Vagina (tissue), 2 donors: ENCODE data around the gene MAPK13. TPM values are rescaled to one million over a fixed set of nuclear protein-coding genes. Genes with fewer than 3 reads are reported as not detected.

Experiments used
- DNase-seq, 2 donors: peaks; one replicate each; pipeline ENCODE4 v3.0.0-alpha.2; 2017; ENCODE audit errors: extremely low spot score in 2 of 2
- H3K27ac ChIP-seq: fragments of 200-600 bp; sonication (generic); one replicate; pipeline ENCODE4 v1.5.1; 2019
- H3K27me3 ChIP-seq: fragments of 200-600 bp; sonication (generic); one replicate; pipeline ENCODE4 v1.5.1; 2019
- H3K36me3 ChIP-seq, 2 donors: fragments of 200-600 bp; sonication (generic); one replicate each; pipeline ENCODE4 v1.5.1; 2017 to 2019
- H3K4me1 ChIP-seq: fragments of 200-600 bp; sonication (generic); one replicate; pipeline ENCODE4 v1.5.1; 2019
- H3K4me3 ChIP-seq, 2 donors: fragments of 200-600 bp; sonication (generic); 1 replicate in 1 of 2; 2 replicates in 1 of 2; pipeline ENCODE4 v1.5.1; 2016 to 2019
- H3K9me3 ChIP-seq: fragments of 200-600 bp; sonication (generic); one replicate; pipeline ENCODE4 v1.5.1; 2019
- POLR2A ChIP-seq, 2 donors: fragments of 450-650 bp; IDR thresholded peaks; one replicate each; pipeline ENCODE4 v1.6.1; 2017; ENCODE audit warnings: antibody characterized with exemption in 2 of 2, mild to moderate bottlenecking in 2 of 2, moderate library complexity in 2 of 2
- POLR2AphosphoS5 ChIP-seq, 2 donors: sonication (generic); formaldehyde crosslinking; IDR thresholded peaks; one replicate each; pipeline ENCODE4 v1.9.0; 2017; ENCODE audit warnings: antibody characterized with exemption in 2 of 2, mild to moderate bottlenecking in 2 of 2, low read depth in 1 of 2; ENCODE audit not compliant: insufficient read depth in 1 of 2
- intact Hi-C: fragments of 100-400 bp; cut with DNase I; formaldehyde crosslinking; loops from one replicate; pipeline ENCODE4 v1.15.1; 2023
- total RNA-seq: library from RNA; depleted of rRNA; stranded (reverse); fragments of >200 nt; gene quantifications from one replicate; pipeline ENCODE4 v1.2.3, GENCODE V29; 2016
- TF ChIP-seq, protein P1 (sequence below), 3 experiments: fragments of 450-650 bp in 2 of 3; fragments of 200-600 bp in 1 of 3; sonication (generic) in 1 of 3; IDR thresholded peaks; one replicate each; pipeline ENCODE4 v1.5.1; 2017 to 2019; ENCODE audit warnings: antibody characterized with exemption in 3 of 3, mild to moderate bottlenecking in 2 of 3, moderate library complexity in 2 of 3

The MAPK13 gene
- total RNA-seq, 1 donor from 2014 or later = 21.9 TPM

DNA sequence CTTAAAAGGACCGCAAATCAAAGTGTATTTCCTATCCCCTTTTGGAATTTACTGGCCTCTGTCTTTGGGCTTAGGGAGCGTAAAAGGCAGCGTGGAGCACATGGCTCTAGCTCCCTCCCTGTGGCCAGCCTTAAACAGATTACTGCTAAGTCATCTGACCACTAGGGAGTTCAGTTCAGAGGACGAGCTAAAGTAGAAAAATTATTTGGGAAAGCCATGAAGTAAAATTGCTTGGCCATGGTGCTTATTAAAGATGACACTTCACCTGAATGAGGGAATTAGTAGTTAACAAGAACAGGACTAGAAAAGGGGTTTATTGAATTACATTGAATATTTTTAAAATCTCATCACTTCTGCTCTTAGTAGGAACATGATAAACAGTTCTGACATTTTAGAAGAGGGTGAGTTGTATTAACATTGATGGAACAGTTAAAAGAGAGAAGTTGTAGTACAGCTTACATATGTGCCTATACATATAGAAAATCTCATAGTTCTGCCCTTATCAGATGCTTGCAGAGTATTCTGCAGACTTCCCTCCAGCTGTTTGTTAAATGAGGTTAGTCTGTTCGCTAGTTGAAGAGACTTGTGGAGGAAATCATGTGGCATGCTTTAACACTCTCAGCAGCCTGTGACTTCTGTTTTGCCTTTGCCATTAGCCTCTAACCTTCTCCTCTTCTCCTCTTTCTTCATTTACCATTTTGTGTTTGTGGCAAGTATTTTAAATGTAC lies 31.2 kb upstream of the MAPK13 start:
- Histone ChIP-seq H3K36me3 (peaks cover 0 to 30% of the 10 kb centered on the region in 2 donors), H3K4me1 (peaks cover 11% of the 10 kb centered on the region), H3K9me3 (no peaks in the 10 kb centered on the region), H3K27ac (no peak overlapping the region), H3K27me3 (no peaks in the 10 kb centered on the region), H3K4me3 (no peak overlapping the region)
- no peak for DNase-seq
- no peak for TF ChIP-seq POLR2AphosphoS5 (IDR thresholded peaks at IDR 0.05; ENCODE audit: insufficient read depth in 1 of 2, low read depth in 1 of 2)
- TF ChIP-seq, protein P1, sequence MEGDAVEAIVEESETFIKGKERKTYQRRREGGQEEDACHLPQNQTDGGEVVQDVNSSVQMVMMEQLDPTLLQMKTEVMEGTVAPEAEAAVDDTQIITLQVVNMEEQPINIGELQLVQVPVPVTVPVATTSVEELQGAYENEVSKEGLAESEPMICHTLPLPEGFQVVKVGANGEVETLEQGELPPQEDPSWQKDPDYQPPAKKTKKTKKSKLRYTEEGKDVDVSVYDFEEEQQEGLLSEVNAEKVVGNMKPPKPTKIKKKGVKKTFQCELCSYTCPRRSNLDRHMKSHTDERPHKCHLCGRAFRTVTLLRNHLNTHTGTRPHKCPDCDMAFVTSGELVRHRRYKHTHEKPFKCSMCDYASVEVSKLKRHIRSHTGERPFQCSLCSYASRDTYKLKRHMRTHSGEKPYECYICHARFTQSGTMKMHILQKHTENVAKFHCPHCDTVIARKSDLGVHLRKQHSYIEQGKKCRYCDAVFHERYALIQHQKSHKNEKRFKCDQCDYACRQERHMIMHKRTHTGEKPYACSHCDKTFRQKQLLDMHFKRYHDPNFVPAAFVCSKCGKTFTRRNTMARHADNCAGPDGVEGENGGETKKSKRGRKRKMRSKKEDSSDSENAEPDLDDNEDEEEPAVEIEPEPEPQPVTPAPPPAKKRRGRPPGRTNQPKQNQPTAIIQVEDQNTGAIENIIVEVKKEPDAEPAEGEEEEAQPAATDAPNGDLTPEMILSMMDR (IDR thresholded peaks at IDR 0.05) = no peak
- TF ChIP-seq POLR2A (IDR thresholded peaks at IDR 0.05) = no peak
- intact Hi-C loops = no loop called here

DNA sequence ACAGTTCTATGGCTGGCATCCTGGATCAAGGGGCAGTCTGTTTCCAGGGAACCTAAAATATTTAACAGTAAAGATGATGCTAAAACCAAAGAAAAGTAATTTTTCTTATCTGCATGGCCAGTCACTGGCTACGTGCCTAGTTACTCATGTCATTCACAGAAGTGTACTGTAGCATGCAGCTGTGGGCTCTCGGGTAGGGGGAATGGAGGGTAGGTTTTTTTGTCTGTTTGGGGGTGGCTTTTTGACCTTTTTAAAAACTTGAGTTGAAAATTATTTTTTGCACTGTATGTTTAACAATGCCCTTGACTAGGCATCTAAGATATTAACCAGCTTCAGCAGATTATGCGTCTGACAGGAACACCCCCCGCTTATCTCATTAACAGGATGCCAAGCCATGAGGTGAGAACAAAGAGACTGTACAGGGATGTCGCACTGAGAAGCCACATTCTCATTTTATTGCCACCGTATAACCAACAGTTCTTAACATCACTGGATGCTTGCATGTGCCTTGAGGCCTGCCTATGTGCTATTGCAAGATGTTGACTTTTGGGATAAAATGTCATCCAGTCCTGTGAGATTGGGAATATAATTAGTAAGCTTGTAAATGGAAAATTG lies 30.3 kb upstream of the MAPK13 start:
- intact Hi-C loops = no loop called here
- Histone ChIP-seq H3K4me1 (peaks cover 6% of the 10 kb centered on the region), H3K36me3 (peaks cover 0 to 32% of the 10 kb centered on the region in 2 donors), H3K27ac (no peak overlapping the region), H3K4me3 (no peak overlapping the region), H3K27me3 (no peaks in the 10 kb centered on the region), H3K9me3 (no peaks in the 10 kb centered on the region)
- no peak for TF ChIP-seq POLR2AphosphoS5 (IDR thresholded peaks at IDR 0.05; ENCODE audit: insufficient read depth in 1 of 2, low read depth in 1 of 2)
- no peak for DNase-seq

DNA sequence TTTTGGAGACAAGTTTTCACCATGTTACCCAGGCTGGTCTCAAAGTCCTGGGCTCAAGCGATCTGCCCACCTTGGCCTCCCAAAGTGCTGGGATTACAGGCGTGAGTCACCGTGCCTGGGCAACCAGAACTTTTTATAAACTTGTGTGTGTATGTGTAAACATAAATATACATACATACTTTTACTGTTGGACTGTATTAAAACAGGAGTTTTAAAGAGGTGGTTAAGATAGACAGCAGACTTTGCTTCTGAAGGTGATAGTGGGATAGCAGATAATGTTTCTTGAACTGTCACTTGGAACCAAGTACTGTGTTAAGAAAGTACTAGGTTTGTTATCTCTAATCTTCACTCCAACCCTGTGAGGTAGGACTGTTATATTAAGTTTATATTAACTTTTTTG lies 28.6 kb upstream of the MAPK13 start:
- no peaks in the 10 kb centered on the region for H3K27me3 ChIP-seq
- no peak overlapping the region for H3K4me3 ChIP-seq
- no peak overlapping the region for H3K27ac ChIP-seq
- peaks cover 0 to 41% of the 10 kb centered on the region in 2 donors for H3K36me3 ChIP-seq
- H3K4me1 ChIP-seq = no peaks in the 10 kb centered on the region
- H3K9me3 ChIP-seq = no peaks in the 10 kb centered on the region
- DNase-seq = no peak
- TF ChIP-seq POLR2A (IDR thresholded peaks at IDR 0.05) (no peak), POLR2AphosphoS5 (IDR thresholded peaks at IDR 0.05; ENCODE audit: insufficient read depth in 1 of 2, low read depth in 1 of 2) (no peak)
- TF ChIP-seq, protein P1 (IDR thresholded peaks at IDR 0.05) = no peak
- intact Hi-C loops = no loop called here

DNA sequence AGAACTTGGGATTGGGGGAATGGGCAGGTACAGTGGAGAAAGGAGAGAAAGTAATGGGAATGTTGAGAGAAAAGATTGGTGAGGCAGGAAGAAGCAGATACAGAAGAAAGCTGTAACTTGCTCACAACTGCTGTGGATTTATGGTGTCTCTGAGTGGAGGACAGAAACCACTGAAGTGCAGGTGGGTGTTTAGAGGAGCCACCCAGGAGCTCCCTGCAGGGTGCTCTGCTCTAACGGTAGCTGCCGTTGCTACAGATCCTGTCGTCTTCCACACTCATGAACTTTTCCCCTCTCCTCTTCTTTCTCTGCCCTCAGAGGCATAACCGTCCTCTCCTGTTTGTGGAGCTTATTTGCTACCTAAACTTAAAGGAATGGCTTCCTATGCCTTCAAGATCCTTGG lies 27.5 kb upstream of the MAPK13 start:
- Histone ChIP-seq H3K27ac (no peak overlapping the region), H3K36me3 (peaks cover 0 to 41% of the 10 kb centered on the region in 2 donors), H3K4me1 (no peaks in the 10 kb centered on the region), H3K27me3 (no peaks in the 10 kb centered on the region), H3K9me3 (no peaks in the 10 kb centered on the region), H3K4me3 (no peak overlapping the region)
- TF ChIP-seq POLR2A (IDR thresholded peaks at IDR 0.05) = no peak
- TF ChIP-seq POLR2AphosphoS5 (IDR thresholded peaks at IDR 0.05; ENCODE audit: insufficient read depth in 1 of 2, low read depth in 1 of 2) = no peak
- TF ChIP-seq, protein P1 (IDR thresholded peaks at IDR 0.05) = no peak
- no peak for DNase-seq
- intact Hi-C loops = no loop called here

DNA sequence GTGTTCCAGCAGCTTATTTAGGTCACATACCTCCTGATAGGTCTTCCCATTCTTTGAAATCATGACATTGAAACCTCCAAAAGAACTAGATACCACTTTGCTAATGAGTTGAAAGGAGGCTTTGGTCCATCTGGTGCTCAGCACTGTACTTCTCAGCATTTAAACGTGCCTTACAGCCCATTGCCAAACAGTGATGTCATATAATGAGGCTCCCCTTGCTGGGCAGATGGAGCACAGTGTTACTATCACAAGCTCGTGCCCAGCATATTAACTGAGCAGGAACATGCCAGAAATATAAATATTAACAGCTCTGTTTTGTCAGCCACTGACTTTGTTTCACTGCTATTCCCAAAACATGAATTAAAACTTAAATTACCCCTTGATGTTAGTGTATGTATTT lies 25.5 kb upstream of the MAPK13 start:
- H3K27me3 ChIP-seq = no peaks in the 10 kb centered on the region
- intact Hi-C loops = no loop called here
- no peaks in the 10 kb centered on the region for H3K9me3 ChIP-seq
- H3K4me1 ChIP-seq = no peaks in the 10 kb centered on the region
- TF ChIP-seq, protein P1 (IDR thresholded peaks at IDR 0.05) = no peak
- TF ChIP-seq POLR2A (IDR thresholded peaks at IDR 0.05) = no peak
- TF ChIP-seq POLR2AphosphoS5 (IDR thresholded peaks at IDR 0.05; ENCODE audit: insufficient read depth in 1 of 2, low read depth in 1 of 2) = no peak
- no peak overlapping the region for H3K27ac ChIP-seq
- no peak for DNase-seq
- peaks cover 4 to 54% of the 10 kb centered on the region in 2 donors for H3K36me3 ChIP-seq
- no peak overlapping the region for H3K4me3 ChIP-seq
